Kidney glomerular epithelial cell (primary cell): ENCODE measurements around the gene ANKZF1.
"Not testable (repeated sequence)": the region's sequence is repeated elsewhere in the genome, so short reads cannot be mapped to it uniquely, and the experiment has no call there.

Experiments used
- DNase-seq: peaks from one replicate; lab custom pipeline; 2025; lab: John Stamatoyannopoulos, UW

Gene ANKZF1

GRCh38 chr2:219229305-219230058 lies at the start of gene ANKZF1, which contains the start of gene ATG9A:
Gene ANKZF1 (plus strand): TSS chr2:219229806. CDS start chr2:219230258, 452 bp downstream.
Gene ATG9A (minus strand): TSS chr2:219229636. CDS start chr2:219228024, 1,612 bp downstream.
- peak; percentile 96 for DNase-seq

GRCh38 chr2:219180961-219181360 lies 48.6 kb upstream of the ANKZF1 start:
- DNase-seq, result no peak

- no peak for DNase-seq
Measured at GRCh38 chr2:219181531-219181930, 48.1 kb upstream of the ANKZF1 start.

- DNase-seq, result no peak
Measured at GRCh38 chr2:219182331-219183150, 47.1 kb upstream of the ANKZF1 start.

- DNase-seq, result no peak
Measured at GRCh38 chr2:219183151-219183772, 46.3 kb upstream of the ANKZF1 start.

DNA sequence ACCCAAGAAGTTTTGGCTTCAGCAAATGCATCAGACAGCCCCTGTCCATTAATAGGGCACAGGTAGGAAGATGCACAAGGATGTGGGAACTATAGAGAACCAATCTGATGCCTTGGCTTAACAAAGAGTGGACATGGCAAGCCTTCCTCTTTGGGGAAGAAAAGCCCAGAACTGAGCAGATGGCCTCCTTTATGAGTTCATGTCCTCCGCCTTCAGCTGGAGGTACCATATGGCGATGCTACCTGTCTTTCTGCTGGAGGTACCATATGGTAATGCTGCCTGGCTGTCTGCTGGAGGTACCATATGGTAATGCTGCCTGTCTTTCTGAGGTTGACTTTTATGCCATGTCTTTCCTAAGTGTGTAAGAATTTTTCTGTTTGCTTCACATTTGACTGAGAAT lies 45.5 kb upstream of the ANKZF1 start:
- DNase-seq, result no peak

- DNase-seq, result no peak
Measured at GRCh38 chr2:219186754-219187456, 42.7 kb upstream of the ANKZF1 start.

DNA sequence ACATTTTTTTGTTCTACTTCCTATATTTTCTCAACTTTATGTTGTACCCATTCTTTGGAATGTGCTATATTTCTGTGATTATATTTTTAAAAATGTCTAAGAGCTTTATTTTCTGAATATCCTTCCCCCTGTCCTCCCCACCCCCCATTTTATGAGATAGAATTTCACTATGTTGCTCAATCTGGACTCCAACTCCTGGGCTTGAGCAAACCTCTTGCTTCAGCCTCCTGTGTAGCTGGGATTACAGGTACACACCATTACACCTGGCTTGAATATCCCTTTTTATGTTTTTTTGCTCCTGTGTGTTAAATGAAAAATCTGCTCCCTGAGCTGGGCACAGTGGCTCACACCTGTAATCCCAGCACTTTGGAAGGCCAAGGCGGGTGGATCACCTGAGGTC lies 32.2 kb upstream of the ANKZF1 start:
- no peak for DNase-seq

DNA sequence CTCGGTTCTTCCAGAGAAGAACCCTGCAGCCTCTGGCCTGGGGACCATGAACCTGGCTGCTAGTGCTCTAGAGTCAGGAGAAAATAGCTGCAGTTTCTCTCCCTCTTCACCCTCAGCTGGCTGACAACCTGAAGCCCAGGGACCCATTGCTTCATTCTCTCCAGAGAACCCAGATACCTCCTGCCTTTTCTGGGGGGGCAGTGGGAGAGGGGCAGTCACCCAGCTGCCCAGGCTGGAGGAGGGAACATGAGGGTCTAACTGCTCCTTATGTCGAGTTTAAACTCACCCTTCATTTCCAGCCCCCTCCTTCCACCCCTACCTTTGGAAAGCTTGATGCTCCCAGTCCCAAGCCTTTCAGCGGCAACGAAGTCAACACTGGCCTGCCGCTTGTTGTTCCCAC lies 30.6 kb upstream of the ANKZF1 start:
- no peak for DNase-seq

DNA sequence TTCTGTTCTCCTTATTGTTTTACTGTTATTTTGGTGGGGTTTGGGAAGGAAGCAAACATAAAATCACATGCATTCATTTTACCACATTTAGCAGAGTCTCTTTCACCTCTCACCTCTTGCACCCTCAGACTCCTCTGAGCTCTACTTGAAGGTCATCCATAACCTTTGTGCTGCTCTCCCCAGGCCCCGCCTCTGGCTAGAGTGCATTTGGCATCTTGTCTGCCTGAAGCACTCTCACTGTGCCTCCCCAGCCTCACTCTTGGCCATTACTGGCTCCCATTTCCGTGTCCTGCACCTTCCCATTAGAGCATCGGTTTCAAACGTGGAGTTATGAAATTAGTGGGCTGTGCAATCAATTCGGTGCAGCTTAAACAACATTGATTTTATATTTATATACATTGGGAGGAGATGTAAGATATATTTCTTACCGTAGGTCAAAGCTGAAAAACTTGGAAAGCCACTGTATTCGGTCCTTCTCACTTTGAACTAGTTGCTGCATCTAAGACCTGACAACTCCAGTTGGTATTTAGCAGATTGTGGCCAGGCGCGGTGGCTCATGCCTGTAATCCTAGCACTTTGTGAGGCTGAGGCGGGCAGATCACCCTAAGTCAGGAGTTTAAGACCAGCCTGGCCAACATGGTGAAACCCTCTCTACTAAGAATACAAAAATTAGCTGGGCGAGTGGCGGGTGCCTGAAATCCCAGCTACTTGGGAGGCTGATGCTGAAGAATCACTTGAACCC lies 30.0 kb upstream of the ANKZF1 start:
- DNase-seq, result no peak

DNA sequence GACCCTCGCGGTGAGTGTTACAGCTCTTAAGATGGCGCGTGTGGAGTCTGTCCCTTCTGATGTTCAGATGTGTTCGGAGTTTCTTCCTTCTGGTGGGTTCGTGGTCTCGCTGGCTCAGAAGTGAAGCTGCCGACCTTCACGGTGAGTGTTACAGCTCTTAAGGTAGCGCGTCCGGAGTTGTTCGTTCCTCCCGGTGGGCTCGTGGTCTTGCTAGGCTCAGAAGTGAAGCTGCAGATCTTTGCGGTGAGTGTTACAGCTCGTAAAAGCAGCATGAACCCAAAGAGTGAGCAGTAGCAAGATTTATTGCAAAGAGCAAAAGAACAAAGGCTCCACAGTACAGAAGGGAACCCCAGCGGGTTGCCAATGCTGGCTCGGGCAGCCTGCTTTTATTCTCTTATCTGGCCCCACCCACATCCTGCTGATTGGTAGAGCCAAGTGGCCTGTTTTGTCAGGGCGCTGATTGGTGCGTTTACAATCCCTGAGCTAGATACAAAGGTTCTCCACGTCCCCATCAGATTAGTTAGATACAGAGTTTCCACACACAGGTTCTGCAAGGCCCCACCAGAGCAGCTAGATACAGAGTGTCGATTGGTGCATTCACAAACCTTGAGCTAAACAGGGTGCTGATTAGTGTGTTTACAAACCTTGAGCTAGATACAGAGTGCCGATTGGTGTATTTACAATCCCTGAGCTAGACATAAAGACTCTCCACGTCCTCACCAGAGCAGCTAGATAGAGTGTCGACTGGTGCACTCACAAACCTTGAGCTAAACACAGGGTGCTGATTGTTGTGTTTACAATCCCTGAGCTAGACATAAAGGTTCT lies 28.9 kb upstream of the ANKZF1 start:
- DNase-seq, result not testable (repeated sequence)

GRCh38 chr2:219201331-219201730 lies 28.3 kb upstream of the ANKZF1 start:
- DNase-seq, result not testable (repeated sequence)

GRCh38 chr2:219204425-219205164 lies 25.0 kb upstream of the ANKZF1 start:
- DNase-seq, result no peak

GRCh38 chr2:219205165-219205538 lies 24.5 kb upstream of the ANKZF1 start:
- no peak for DNase-seq

DNA sequence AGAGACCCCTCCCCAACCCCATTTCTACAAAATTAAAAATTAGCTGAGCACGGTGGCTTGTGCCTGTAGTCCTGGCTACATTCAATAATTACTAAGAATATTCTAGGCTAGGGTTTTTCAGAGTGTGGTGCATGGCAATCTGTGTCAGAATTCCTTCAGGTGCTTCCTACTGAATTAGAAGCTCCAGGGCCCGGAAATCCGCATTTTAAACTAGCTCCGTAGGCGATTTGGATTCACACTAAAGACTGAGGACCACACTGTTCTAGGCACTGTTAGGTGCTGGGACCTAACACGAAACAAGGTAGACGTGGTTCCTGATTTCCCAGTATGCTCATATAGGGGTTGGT lies 23.7 kb upstream of the ANKZF1 start:
- no peak for DNase-seq

- DNase-seq, result peak; percentile 89
Measured at GRCh38 chr2:219206328-219207133, 23.1 kb upstream of the ANKZF1 start, which contains the start of gene ZFAND2B. Gene ZFAND2B (plus strand): TSS chr2:219206782. CDS start chr2:219206988, 206 bp downstream.

DNA sequence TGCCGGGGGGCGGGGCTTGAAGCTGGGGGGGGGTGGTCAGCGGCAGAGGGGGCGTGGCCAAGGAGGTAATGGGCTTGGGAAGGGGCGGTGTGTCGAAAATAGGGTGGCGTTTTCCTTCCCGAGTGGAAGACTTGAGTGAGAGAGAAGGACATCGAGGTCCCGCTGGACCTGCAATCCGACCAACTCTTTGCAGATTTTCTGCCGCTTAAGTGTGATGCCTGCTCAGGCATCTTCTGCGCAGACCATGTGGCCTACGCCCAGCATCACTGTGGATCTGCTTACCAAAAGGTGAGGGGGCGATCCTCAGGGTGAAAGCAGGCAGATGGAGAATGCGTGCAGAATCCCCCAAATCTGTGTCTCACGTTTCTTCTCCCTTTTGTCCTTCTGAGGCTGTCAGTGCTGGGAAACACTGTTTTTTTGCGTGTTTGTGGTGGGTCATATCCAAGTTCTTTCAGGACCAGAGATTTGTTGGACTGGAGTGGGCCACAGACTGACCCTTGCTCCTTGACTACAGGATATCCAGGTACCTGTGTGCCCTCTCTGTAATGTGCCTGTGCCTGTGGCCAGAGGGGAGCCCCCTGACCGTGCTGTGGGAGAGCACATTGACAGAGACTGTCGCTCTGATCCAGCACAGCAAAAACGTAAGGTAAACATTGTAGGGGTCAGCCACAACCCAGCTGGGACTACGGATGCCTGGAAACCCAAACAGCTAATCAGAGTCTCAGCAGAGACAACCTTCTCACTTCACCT lies 22.3 kb upstream of the ANKZF1 start:
- no peak for DNase-seq
